ENCODE results near the gene AKR1B1.
"Not testable (repeated sequence)": the region's sequence is repeated elsewhere in the genome, so short reads cannot be mapped to it uniquely, and the experiment has no call there.

Gene AKR1B1

DNA sequence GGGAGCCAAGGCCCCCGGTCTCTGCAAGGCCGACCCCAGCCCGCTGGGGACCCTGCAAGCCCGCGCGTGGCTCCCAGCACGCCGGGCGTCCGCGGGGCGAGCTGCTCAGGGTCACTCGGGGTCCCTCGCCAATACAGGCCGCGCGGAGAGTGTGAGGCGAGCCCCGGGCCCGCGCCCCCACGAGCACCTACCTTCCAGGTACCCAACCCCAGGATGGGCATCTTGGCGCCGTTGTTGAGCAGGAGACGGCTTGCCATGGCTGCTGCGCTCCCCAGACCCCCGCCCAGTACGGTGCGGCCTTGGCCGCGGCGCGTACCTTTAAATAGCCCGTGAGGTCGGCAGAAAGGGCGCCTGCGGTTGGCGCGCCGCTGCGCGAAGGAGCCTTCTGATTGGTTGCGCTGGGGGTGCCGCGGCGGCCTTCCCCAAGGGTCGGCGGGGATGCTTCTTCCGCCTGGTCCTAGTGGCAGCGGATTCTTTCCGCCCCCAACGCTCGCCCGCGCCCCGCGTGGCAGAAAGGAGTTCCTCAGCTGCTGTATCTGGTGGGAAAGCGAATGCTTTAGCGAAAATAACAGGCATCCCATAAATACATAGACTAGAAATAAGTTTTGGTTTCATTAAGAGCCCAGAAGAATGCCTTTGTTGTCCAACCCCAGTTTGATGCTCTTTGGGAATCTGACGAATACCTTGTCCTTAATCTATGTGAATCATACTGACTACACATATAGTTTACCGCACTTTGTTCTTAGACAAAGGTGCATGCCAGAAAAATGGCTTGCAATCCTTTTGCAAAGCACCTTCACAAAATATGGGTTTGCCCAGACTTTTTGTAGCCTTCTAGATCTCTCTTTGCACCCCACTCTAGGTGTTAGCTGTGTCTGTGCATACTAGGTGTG is at the start of gene AKR1B1:
Gene AKR1B1, minus strand, starts transcription at position 295 of the 893 bp plus-strand sequence. Its CDS starts 38 bp downstream, at position 257.
- DNase-seq = peak; percentile 90

GRCh38 chr7:134505856-134506255 is 47.0 kb upstream of the AKR1B1 start:
- no peak for DNase-seq

GRCh38 chr7:134504660-134505164 is 45.8 kb upstream of the AKR1B1 start:
- no peak for DNase-seq

DNA sequence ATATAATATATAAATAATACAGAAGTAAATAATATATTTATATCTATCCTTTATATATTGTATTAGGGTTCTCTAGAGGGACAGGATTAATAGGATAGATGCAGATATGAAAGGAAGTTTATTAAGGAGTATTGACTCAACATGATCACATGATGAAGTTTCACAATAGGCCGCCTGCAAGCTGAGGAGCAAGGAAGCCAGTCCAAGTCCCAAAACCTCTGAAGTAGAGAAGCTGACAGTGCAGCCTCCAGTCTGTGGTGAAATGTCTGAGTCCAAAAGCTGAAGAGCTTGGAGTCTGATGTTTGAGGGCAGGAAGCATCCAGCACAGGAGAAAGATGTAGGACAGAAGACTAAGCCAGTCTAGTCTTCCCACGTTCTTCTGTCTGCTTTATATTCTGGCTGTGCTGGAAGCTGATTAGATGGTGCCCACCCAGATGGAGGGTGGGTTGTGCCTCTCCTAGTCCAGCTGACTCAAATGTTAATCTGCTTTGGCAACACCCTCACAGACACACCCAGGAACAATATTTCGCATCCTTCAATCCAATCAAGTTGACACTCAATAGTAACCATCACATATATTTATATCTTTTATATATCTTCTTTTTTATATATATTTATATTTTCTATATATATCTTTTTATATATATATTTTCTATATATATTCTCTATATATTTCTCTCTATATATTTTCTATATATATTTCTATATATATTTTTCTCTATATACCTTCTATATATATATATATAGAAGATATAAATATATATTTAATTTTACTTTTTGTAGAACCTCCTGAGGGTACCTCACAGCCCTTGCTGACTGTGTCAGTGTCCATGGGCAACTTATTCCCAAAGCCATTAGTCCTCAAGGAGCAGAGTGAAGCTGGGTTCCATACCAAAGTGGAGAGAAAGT is 43.8 kb upstream of the AKR1B1 start:
- peak; percentile 8 for DNase-seq

- DNase-seq = no peak
Measured at GRCh38 chr7:134500982-134501381, 42.1 kb upstream of the AKR1B1 start.

- no peak for DNase-seq
Measured at GRCh38 chr7:134500406-134500805, 41.5 kb upstream of the AKR1B1 start.

DNA sequence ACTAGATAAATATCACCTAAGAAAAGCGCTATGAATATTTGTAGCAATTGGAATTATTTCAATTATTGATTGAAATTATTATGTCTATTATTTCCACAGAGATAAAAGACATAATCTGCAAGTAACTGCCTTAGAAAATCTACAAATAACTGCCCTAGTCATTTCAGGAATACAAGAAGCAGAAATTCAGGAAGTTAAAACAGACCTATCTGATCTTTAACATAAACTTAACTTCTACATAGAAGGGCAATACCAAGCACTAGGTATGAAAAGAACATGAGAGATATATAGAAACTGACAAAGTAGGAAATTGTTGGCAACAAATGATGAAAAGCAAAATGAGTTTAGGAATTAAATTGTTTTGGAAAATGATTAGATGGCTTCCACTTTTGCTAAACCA is 36.6 kb upstream of the AKR1B1 start:
- no peak for DNase-seq

DNA sequence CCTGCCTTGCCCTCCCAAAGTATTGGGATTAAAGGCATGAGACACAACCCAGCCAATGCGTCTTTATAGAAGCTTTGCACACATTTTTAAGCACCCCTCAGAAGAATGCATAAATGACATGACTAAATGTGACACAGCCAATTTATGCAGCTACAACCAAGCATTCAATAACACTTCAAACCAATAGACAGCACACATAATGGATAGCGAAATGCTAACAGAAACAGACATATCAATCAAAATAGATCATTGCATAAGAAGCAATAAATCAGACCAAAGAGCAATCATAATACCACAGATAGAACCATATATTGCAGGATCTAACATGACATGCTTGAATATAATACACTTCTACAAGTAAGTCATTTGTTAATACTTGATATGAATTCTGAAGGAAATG is 34.2 kb upstream of the AKR1B1 start:
- DNase-seq = no peak

- not testable (repeated sequence) for DNase-seq
Measured at GRCh38 chr7:134487721-134488120, 28.8 kb upstream of the AKR1B1 start.

GRCh38 chr7:134485203-134485602 is 26.3 kb upstream of the AKR1B1 start:
- no peak for DNase-seq

- no peak for DNase-seq
Measured at GRCh38 chr7:134483296-134483695, 24.4 kb upstream of the AKR1B1 start.

GRCh38 chr7:134482858-134483257 is 24.0 kb upstream of the AKR1B1 start:
- no peak for DNase-seq

GRCh38 chr7:134481167-134481566 is 22.3 kb upstream of the AKR1B1 start:
- DNase-seq = no peak

DNA sequence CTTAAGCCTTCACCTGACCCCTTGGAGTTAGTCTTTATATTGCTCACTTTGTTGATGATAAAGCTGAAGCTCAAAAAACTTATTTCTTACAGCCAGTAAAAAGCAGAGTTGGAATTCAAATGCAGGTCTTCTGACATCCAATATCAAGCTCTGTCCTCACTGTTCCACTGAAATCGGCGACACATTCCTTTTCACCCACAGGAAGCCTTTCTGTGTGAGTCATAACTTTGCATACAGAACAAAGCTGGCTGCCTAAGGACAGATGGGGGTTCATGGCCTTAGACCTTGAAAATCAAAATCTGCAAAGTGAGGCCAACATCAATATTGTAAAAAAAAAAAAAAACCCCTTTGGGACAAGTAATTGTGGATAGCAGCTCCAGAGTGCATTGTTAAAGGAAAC is 21.8 kb upstream of the AKR1B1 start:
- DNase-seq = peak; percentile 62

GRCh38 chr7:134480202-134480601 is 21.3 kb upstream of the AKR1B1 start:
- DNase-seq = no peak

GRCh38 chr7:134478707-134479106 is 19.8 kb upstream of the AKR1B1 start:
- DNase-seq = no peak

DNA sequence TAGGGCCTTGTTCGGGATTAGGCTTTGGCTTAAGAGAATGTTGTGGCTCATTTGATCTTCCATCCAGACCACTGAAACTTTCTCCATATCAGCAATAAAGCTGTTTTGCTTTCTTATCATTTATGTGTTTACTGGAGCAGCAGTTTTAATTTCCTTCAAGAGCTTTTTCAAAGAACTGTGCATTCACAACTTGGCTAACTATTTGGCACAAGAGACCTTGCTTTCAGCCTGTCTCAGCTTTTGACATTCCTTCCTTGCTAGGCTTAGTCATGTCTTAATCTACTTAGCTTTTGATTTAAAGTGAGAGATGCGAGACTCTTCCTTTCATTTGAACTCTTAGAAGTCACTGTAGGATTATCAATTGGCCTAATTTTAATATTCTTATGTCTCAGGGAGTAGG is 19.1 kb upstream of the AKR1B1 start:
- no peak for DNase-seq

GRCh38 chr7:134476044-134476443 is 17.1 kb upstream of the AKR1B1 start:
- DNase-seq = no peak

- no peak for DNase-seq
Measured at GRCh38 chr7:134474828-134475227, 15.9 kb upstream of the AKR1B1 start.

DNA sequence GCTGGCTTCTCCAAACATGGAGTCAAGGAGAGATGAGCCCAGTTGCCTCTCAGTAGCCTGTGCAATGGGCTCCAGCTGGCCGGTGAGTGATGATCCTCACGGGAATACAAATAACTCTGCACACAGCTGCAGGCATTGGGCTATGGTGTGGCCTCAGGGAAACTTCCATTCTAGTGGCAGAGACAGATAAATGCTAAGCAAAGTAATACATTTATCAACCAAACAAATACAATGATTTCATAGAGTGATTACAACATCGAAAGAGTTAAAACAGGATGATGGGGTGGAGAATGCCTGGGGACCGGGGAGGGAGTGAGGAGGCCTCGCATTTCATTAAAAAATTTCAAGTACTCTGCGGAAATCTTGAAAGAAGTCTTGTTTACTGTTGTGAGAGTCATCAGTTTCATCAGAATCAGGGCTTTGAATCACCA is 15.0 kb upstream of the AKR1B1 start:
- peak; percentile 14 for DNase-seq

GRCh38 chr7:134472572-134473244 is 13.8 kb upstream of the AKR1B1 start:
- no peak for DNase-seq

- peak; percentile 46 for DNase-seq
Measured at GRCh38 chr7:134470864-134471263, 12.0 kb upstream of the AKR1B1 start.

- no peak for DNase-seq
Measured at GRCh38 chr7:134469622-134470021, 10.7 kb upstream of the AKR1B1 start.
